GM12878 (cell line): ENCODE results near the gene MAL. TPM values are rescaled to one million over a fixed set of nuclear protein-coding genes. Genes with fewer than 3 reads are reported as not detected.

Experiments used
- ATAC-seq: fragments of 200-7000 bp; cut with Tn5 transposase; 3 replicates; pipeline ENCODE4 v1.9.1; 2020; ENCODE audit warnings: mild to moderate bottlenecking, moderate library complexity
- BruUV-seq: library from RNA; stranded (reverse); fragments of 400-500 nt; replicated peaks from 2 replicates; lab custom pipeline; 2021; lab: Mats Ljungman, UMichigan
- CTCF ChIA-PET: fragments of 300-600 bp; sonication (Branson Sonifier 250); formaldehyde crosslinking; extraction: SDS; loops from one replicate; lab custom pipeline; 2021; ENCODE audit warnings: inconsistent platforms; lab: Yijun Ruan, JAX
- POLR2A ChIA-PET: fragments of 350-600 bp; formaldehyde crosslinking; extraction: SDS; loops from one replicate; lab custom pipeline; 2021; ENCODE audit warnings: inconsistent platforms; lab: Charles Lee
- RAD21 ChIA-PET: fragments of 300-600 bp; sonication (Branson Sonifier 250); formaldehyde crosslinking; loops from one replicate; lab custom pipeline; 2023; ENCODE audit warnings: antibody characterized with exemption; ENCODE audit not compliant: unreplicated experiment; lab: Charles Lee
- SMC1A ChIA-PET: fragments of 300-600 bp; sonication (Branson Sonifier 250); formaldehyde crosslinking; loops from one replicate; lab custom pipeline; 2023; ENCODE audit not compliant: unreplicated experiment, uncharacterized antibody; lab: Charles Lee
- DNase-seq: peaks from one replicate; pipeline ENCODE4 v3.0.0-alpha.2; 2011; ENCODE audit warnings: low read depth, low spot score
- FAIRE-seq: peaks from 3 replicates; lab custom pipeline; 2011; peaks lifted over from hg19 to GRCh38; lab: Jason Lieb, UNC
- H2AFZ ChIP-seq: 2 replicates; pipeline ENCODE4 v1.6.0; 2011; ENCODE audit warnings: low read depth, low read length, control low read depth; ENCODE audit not compliant: control insufficient read depth
- H3K27ac ChIP-seq: 2 replicates; pipeline ENCODE4 v1.5.1; 2011; ENCODE audit warnings: control low read depth; ENCODE audit not compliant: control insufficient read depth, insufficient read depth
- H3K27me3 ChIP-seq, 2 experiments: replicated peaks in 1 of 2; 2 replicates each; pipeline versions ENCODE4 v1.6.0 to v1.6.1; 2011; ENCODE audit warnings: low read length in 1 of 2; ENCODE audit not compliant: control insufficient read depth in 2 of 2, insufficient read depth in 2 of 2
- H3K36me3 ChIP-seq, 2 experiments: 2 replicates each; pipeline ENCODE4 v1.5.1; 2011; ENCODE audit warnings: low read length in 1 of 2; ENCODE audit not compliant: control insufficient read depth in 2 of 2, insufficient read depth in 2 of 2
- H3K4me1 ChIP-seq: 2 replicates; pipeline ENCODE4 v1.6.1; 2011; ENCODE audit warnings: mild to moderate bottlenecking, low read length, moderate library complexity, mixed read lengths; ENCODE audit not compliant: control insufficient read depth, insufficient read depth
- H3K4me2 ChIP-seq: 2 replicates; pipeline ENCODE4 v1.6.0; 2011; ENCODE audit warnings: control low read depth; ENCODE audit not compliant: control insufficient read depth, insufficient read depth
- H3K4me3 ChIP-seq: fragments of 200-600 bp; sonication (generic); 2 replicates; pipeline ENCODE4 v1.5.1; 2016
- H3K79me2 ChIP-seq: 2 replicates; pipeline ENCODE4 v1.6.0; 2011; ENCODE audit warnings: low read length; ENCODE audit not compliant: control insufficient read depth, insufficient read depth
- H3K9ac ChIP-seq: 2 replicates; pipeline ENCODE4 v1.8.0; 2011; ENCODE audit warnings: low read length, control low read depth, mixed read lengths; ENCODE audit not compliant: control insufficient read depth, insufficient read depth
- H3K9me3 ChIP-seq: replicated peaks from 3 replicates; pipeline ENCODE4 v1.5.1; 2011; ENCODE audit warnings: mild to moderate bottlenecking, low read length; ENCODE audit not compliant: control insufficient read depth, insufficient read depth
- H4K20me1 ChIP-seq: 2 replicates; pipeline ENCODE4 v1.6.0; 2011; ENCODE audit not compliant: control insufficient read depth, insufficient read depth
- CHD4 ChIP-seq: fragments of 200-600 bp; sonication (generic); IDR thresholded peaks from 2 replicates; pipeline ENCODE4 v1.6.1; 2016; ENCODE audit warnings: mild to moderate bottlenecking
- FOS ChIP-seq: IDR thresholded peaks from 3 replicates; pipeline ENCODE4 v1.6.1; 2011; ENCODE audit warnings: borderline replicate concordance; ENCODE audit not compliant: insufficient read length; ENCODE audit errors: extremely low read depth
- FOXM1 ChIP-seq: IDR thresholded peaks from 2 replicates; pipeline ENCODE4 v1.6.1; 2012; ENCODE audit warnings: low read depth, mild to moderate bottlenecking, inconsistent platforms, low read length, moderate library complexity
- HCFC1 ChIP-seq: fragments of 150-350 bp; IDR thresholded peaks from 2 replicates; pipeline ENCODE4 v1.6.1; 2014; ENCODE audit warnings: low read length
- NBN ChIP-seq: fragments of 450-650 bp; IDR thresholded peaks from 2 replicates; pipeline ENCODE4 v1.6.1; 2016
- PKNOX1 ChIP-seq: fragments of 450-650 bp; IDR thresholded peaks from 2 replicates; pipeline ENCODE4 v1.6.1; 2016; ENCODE audit warnings: mild to moderate bottlenecking
- STAT1 ChIP-seq: fragments of 450-650 bp; conservative IDR thresholded peaks from 2 replicates; pipeline ENCODE4 v1.6.1; 2014; ENCODE audit warnings: antibody characterized with exemption, mild to moderate bottlenecking
- STAT3 ChIP-seq: IDR thresholded peaks from 2 replicates; pipeline ENCODE4 v1.6.1; 2011; ENCODE audit warnings: low read depth, low read length, improper control_type of control experiment
- TCF12 ChIP-seq: IDR thresholded peaks from 2 replicates; pipeline ENCODE4 v1.6.1; 2011; ENCODE audit warnings: low read depth, mild to moderate bottlenecking, low read length
- USF2 ChIP-seq: IDR thresholded peaks from 2 replicates; pipeline ENCODE4 v1.6.1; 2011; ENCODE audit warnings: low read depth, low read length, improper control_type of control experiment, borderline replicate concordance
- ZSCAN29 ChIP-seq: fragments of 450-650 bp; IDR thresholded peaks from 2 replicates; pipeline ENCODE4 v1.6.1; 2017; ENCODE audit warnings: mild to moderate bottlenecking, moderate library complexity
- whole genome bisulfite sequencing: methylation state at CpG from one replicate; pipeline ENCODE4 v1.1.6; 2016; ENCODE audit warnings: low lambda C conversion rate; ENCODE audit not compliant: insufficient replicate concordance, insufficient coverage; ENCODE audit errors: missing lambda C conversion rate; 5-methylcytosine and 5-hydroxymethylcytosine counted together
- in situ Hi-C: fragments of 300-500 bp; cut with MboI; formaldehyde crosslinking; loops from 9 replicates; pipeline ENCODE4 v1.14.3; 2018; ENCODE audit warnings: mixed read lengths
- intact Hi-C: fragments of 100-400 bp; cut with micrococcal nuclease; formaldehyde crosslinking; loops from one replicate; pipeline ENCODE4 v1.14.2; 2022; ENCODE audit not compliant: unreplicated experiment
- polyA plus RNA-seq, 11 experiments: library from polyadenylated mRNA; depleted of rRNA in 4 of 11; unstranded in 6 of 11; stranded (reverse) in 5 of 11; fragments of >200 nt; fragmentation: Nextera tagmentation in 4 of 11; fragmentation: Illumina TruSeq in 1 of 11; extraction: Ambion mirVana in 4 of 11; extraction: Trizol in 1 of 11; gene quantifications; 1 replicate in 1 of 11; 2 replicates in 10 of 11; pipeline versions ENCODE4 v1.2.1 to v1.2.3, GENCODE V29; 2011 to 2016; ENCODE audit warnings: inconsistent platforms in 2 of 11, missing spikeins in 2 of 11, low read depth in 1 of 11
- total RNA-seq, 4 experiments: library from RNA; depleted of rRNA in 3 of 4; stranded (reverse); fragments of >200 nt in 3 of 4; fragmentation: Illumina TruSeq in 1 of 4; extraction: Trizol in 1 of 4; gene quantifications; 2 replicates each; pipeline versions ENCODE4 v1.2.1 to v1.2.3, GENCODE V29; 2013 to 2021
- TF ChIP-seq, protein P1 (sequence below): fragments of 450-650 bp; IDR thresholded peaks from 2 replicates; pipeline ENCODE4 v1.6.1; 2017; ENCODE audit warnings: antibody characterized with exemption, mild to moderate bottlenecking, moderate library complexity
- TF ChIP-seq, protein P2 (sequence below): fragments of 450-650 bp; IDR thresholded peaks from 2 replicates; pipeline ENCODE4 v1.6.1; 2017; ENCODE audit warnings: mild to moderate bottlenecking, low read depth, inconsistent platforms; ENCODE audit not compliant: poor library complexity, severe bottlenecking

Gene MAL
- total and polyA plus RNA-seq, 10 of the 15 experiments (the other 5 are each of a cell fraction or from before 2014, with no cell fraction given), result 1.3 to 4.5 (median 1.7) TPM

DNA sequence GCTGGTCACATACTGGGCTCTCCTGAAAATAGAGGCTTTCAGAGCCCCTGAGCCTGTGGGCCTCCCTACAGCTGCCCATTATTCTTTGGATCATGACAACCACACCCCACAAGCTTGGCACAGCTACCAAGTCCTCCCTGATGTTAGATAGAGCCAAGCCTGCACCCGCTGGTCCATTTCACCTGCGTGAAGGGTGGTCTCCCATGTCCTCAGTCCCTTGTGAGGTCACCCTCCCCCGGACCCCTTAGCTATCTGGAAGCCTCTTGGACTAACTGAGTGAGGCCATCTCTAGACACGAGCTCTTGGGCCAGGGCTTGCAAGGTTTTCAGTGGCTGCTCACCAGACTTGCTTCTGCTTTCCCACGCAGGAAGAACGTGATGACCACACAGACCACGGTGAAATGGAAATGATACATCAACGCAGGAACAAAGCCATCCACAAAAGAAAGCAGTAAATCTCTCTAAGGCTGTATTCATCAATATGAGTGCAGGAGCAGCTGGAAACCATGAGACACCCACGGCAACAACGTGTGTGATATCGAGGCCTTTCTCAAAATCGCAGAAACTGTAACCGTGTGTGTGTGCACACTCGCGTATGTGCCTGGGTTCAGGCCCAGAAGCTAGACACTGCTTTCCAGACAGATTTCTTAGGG is 10.1 kb upstream of the MAL start:
- intact Hi-C loops, result no loop called here
- SMC1A ChIA-PET, result interaction anchor here (1.1 kb wide), 1 partner anchor 49 kb away, joined by 4 read pairs; no protein-coding TSS in a partner anchor
- no peak overlapping the region for H2AFZ ChIP-seq
- ATAC-seq (no peak), DNase-seq (no peak), FAIRE-seq (no peak)
- RAD21 ChIA-PET, result interaction anchor here (1.2 to 1.6 kb wide), 2 partner anchors 28 to 29 kb away, joined by 3 to 4 read pairs; no protein-coding TSS in a partner anchor
- CTCF ChIA-PET, result interaction anchor here (1.3 to 2.5 kb wide), 5 partner anchors 12 to 100 kb away, joined by 3 to 8 read pairs (median 6); no protein-coding TSS in a partner anchor
- peaks cover 29% of the 10 kb centered on the region for H3K4me1 ChIP-seq
- H3K9ac ChIP-seq, result no peak overlapping the region
- H3K9me3 ChIP-seq, result no peaks in the 10 kb centered on the region
- WGBS, result 51% methylated on average over 15 of the region's 15 CpGs
- POLR2A ChIA-PET, result no interaction called here
- no peaks in the 10 kb centered on the region for H3K36me3 ChIP-seq
- no peaks in the 10 kb centered on the region for H3K79me2 ChIP-seq
- H3K4me2 ChIP-seq, result no peak overlapping the region
- no peaks in the 10 kb centered on the region for H4K20me1 ChIP-seq
- no TSS peak for BruUV-seq
- in situ Hi-C loops, result no loop called here
- H3K4me3 ChIP-seq, result no peak overlapping the region
- H3K27me3 ChIP-seq, result no peaks in the 10 kb centered on the region
- H3K27ac ChIP-seq, result no peak overlapping the region
- TF ChIP-seq CHD4 (no peak), FOXM1 (no peak), STAT3 (no peak), NBN (no peak), HCFC1 (no peak), TCF12 (no peak), ZSCAN29 (no peak), STAT1 (no peak), PKNOX1 (no peak), FOS (no peak), USF2 (no peak)
- TF ChIP-seq, protein P1, sequence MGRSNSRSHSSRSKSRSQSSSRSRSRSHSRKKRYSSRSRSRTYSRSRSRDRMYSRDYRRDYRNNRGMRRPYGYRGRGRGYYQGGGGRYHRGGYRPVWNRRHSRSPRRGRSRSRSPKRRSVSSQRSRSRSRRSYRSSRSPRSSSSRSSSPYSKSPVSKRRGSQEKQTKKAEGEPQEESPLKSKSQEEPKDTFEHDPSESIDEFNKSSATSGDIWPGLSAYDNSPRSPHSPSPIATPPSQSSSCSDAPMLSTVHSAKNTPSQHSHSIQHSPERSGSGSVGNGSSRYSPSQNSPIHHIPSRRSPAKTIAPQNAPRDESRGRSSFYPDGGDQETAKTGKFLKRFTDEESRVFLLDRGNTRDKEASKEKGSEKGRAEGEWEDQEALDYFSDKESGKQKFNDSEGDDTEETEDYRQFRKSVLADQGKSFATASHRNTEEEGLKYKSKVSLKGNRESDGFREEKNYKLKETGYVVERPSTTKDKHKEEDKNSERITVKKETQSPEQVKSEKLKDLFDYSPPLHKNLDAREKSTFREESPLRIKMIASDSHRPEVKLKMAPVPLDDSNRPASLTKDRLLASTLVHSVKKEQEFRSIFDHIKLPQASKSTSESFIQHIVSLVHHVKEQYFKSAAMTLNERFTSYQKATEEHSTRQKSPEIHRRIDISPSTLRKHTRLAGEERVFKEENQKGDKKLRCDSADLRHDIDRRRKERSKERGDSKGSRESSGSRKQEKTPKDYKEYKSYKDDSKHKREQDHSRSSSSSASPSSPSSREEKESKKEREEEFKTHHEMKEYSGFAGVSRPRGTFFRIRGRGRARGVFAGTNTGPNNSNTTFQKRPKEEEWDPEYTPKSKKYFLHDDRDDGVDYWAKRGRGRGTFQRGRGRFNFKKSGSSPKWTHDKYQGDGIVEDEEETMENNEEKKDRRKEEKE, result no peak
- TF ChIP-seq, protein P2, sequence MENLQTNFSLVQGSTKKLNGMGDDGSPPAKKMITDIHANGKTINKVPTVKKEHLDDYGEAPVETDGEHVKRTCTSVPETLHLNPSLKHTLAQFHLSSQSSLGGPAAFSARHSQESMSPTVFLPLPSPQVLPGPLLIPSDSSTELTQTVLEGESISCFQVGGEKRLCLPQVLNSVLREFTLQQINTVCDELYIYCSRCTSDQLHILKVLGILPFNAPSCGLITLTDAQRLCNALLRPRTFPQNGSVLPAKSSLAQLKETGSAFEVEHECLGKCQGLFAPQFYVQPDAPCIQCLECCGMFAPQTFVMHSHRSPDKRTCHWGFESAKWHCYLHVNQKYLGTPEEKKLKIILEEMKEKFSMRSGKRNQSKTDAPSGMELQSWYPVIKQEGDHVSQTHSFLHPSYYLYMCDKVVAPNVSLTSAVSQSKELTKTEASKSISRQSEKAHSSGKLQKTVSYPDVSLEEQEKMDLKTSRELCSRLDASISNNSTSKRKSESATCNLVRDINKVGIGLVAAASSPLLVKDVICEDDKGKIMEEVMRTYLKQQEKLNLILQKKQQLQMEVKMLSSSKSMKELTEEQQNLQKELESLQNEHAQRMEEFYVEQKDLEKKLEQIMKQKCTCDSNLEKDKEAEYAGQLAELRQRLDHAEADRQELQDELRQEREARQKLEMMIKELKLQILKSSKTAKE, result no peak
